AG09309 (cell line): ENCODE measurements around the gene RAX.

Source experiments
- DNase-seq: peaks from one replicate; pipeline ENCODE4 v3.0.0-alpha.2; 2010; ENCODE audit warnings: low read depth
- H3K4me3 ChIP-seq: 2 replicates; pipeline ENCODE4 v1.5.1; 2011; ENCODE audit warnings: mild to moderate bottlenecking, low read depth, low read length, moderate library complexity; ENCODE audit not compliant: control insufficient read depth
- TF ChIP-seq, protein P1 (sequence below): IDR thresholded peaks from 2 replicates; pipeline ENCODE4 v1.5.1; 2011; ENCODE audit warnings: mild to moderate bottlenecking, low read depth, low read length, inconsistent platforms; ENCODE audit not compliant: insufficient read depth, control insufficient read depth; ENCODE audit errors: missing control alignments

The RAX gene

DNA sequence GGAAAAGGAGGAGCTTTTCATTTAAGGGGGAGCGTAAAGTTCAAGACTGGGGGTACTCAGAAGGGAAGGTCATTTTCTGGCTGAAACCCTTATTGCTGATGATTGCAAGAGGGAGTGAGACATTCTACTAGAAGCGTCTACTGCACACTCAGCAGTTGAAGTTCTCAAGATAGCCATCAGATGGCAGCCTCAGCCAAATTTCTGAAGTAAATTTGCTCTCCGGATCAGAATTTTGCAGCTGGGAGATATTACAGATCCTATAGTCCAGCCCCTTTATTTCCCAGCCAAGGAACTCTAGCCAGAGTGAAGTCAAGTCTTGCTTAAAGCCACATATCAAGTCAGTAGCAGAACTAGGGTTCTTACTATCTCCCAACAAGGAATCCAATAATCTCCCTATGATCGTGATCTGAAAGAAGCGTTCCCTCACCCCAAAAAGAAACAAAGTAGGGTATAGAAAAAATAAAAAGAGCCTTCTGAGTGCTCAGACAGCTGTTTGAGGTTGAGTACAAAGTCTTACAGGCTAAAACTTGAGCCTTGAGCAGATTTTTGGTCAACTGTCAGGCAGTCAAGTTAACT, 24.0 kb downstream of the RAX start:
- peak; percentile 77 for DNase-seq
- no peak overlapping the region for H3K4me3 ChIP-seq
- TF ChIP-seq, protein P1, sequence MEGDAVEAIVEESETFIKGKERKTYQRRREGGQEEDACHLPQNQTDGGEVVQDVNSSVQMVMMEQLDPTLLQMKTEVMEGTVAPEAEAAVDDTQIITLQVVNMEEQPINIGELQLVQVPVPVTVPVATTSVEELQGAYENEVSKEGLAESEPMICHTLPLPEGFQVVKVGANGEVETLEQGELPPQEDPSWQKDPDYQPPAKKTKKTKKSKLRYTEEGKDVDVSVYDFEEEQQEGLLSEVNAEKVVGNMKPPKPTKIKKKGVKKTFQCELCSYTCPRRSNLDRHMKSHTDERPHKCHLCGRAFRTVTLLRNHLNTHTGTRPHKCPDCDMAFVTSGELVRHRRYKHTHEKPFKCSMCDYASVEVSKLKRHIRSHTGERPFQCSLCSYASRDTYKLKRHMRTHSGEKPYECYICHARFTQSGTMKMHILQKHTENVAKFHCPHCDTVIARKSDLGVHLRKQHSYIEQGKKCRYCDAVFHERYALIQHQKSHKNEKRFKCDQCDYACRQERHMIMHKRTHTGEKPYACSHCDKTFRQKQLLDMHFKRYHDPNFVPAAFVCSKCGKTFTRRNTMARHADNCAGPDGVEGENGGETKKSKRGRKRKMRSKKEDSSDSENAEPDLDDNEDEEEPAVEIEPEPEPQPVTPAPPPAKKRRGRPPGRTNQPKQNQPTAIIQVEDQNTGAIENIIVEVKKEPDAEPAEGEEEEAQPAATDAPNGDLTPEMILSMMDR: peak; percentile 78

DNA sequence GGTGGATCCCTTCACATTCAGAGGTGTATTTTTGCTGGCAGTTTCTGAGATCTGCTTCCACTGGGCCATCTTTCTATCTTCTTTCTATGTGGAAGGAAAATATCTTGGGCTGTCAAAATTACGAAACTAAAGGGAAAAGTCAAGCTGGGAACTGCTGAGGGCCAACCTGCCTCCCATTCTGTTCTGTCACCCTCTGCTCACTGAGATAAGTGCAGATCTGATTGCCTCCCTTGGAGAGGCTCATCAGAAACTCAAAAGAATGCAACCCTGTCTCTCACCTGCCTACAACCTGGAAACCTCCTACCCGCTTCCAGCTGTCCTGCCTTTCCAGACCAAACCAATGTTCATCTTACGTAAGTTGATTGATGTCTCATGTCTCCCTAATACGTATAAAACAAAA, 26.5 kb downstream of the RAX start:
- H3K4me3 ChIP-seq: no peak overlapping the region
- TF ChIP-seq, protein P1: no peak
- DNase-seq: no peak

DNA sequence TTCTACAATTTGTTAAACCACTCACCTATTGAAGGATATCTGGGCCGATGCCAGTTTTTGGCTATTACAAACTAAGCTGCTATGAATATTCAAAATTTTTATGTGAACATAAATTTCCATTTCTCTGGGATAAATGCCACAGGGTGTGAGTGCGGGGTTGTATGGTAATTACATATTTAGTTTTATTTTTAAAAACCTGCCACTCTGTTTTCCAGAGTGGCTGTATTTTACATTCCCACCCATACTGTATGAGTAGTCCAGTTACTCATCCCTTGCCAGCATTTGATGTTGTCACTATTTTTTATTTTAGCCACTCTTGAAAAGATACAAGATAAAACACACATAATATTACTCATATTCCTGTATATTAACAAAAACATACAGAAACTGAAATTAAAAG, 30.3 kb downstream of the RAX start:
- H3K4me3 ChIP-seq: no peak overlapping the region
- no peak for DNase-seq
- TF ChIP-seq, protein P1: no peak

DNA sequence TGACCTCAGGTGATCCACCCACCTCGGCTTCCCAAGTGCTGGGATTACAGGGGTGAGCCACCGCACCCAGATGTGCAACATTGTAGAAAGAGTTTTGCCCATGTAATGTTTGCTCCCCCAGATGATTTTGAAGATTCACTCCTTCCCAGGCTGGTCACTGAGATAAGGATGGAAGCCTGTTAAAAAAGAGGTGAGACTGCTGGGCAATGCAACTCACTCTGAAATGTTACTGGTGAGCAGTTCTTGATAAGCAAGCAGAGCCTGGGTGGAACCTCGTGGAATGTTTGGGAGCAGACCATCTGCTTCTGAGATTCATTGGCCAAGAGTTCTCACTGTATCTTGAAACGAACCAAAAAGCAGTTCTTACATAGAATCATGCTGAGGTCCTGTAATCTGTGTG, 33.6 kb downstream of the RAX start:
- DNase-seq: no peak
- no peak overlapping the region for H3K4me3 ChIP-seq
- TF ChIP-seq, protein P1: no peak

DNA sequence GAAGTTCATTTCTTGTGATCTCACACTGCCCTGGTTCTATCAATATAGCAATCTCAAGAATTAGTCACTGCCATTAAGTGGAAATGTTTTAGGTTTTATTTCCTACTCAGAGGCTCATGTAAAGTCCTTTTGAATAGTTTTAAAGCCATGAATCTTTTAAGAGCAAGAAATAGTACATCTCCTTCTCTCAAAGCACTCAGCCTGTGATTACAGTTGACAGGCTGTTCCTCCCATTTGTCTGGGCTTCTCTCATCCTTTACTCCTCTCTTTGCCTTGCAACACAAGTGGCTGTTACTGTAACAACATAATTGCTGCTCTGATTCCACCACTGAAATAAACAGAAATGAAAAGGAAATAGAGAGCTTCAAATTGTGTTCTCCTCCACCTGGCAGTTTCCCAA, 34.9 kb downstream of the RAX start:
- TF ChIP-seq, protein P1: no peak
- no peak overlapping the region for H3K4me3 ChIP-seq
- DNase-seq: no peak

DNA sequence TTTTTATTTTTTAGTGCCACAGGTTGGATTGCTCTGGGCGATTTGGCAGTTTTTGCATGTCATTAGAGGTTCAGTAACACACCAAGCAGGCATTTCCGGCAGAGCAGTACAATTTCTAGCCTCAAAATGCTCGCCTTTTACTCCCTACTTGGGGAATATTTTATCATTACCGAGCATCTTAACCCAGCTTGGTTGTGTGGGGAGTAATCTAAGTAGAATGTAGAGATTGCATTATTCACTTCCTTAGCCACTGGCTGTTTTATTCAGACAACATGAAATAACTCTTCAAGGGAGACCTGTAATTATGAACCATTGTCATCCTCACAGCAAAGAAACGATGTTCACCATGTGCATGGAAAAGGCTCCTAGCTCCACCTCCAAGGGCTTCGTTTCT, 40.2 kb downstream of the RAX start:
- DNase-seq: peak; percentile 62
- no peak overlapping the region for H3K4me3 ChIP-seq
- TF ChIP-seq, protein P1: no peak
